H9 (cell line): ENCODE results near the gene ATG12. TPM values are rescaled to one million over a fixed set of nuclear protein-coding genes. Genes with fewer than 3 reads are reported as not detected.

Experiments used
- DNase-seq: peaks from one replicate; pipeline ENCODE4 v3.0.0-alpha.2; 2017
- H2AFZ ChIP-seq: one replicate; pipeline ENCODE4 v1.6.1; 2013; ENCODE audit warnings: mild to moderate bottlenecking, low read length, control low read depth, moderate library complexity
- H2AK5ac ChIP-seq: 2 replicates; pipeline ENCODE4 v1.6.1; 2013; ENCODE audit warnings: low read length, control low read depth, mixed read lengths; ENCODE audit not compliant: insufficient read length
- H2BK120ac ChIP-seq: one replicate; pipeline ENCODE4 v1.6.1; 2013; ENCODE audit warnings: low read depth, mild to moderate bottlenecking, low read length, control low read depth, inconsistent platforms; ENCODE audit not compliant: poor library complexity, severe bottlenecking
- H2BK12ac ChIP-seq: 2 replicates; pipeline ENCODE4 v1.6.1; 2013; ENCODE audit warnings: low read length, control low read depth, mixed read lengths, low read depth; ENCODE audit not compliant: insufficient read length
- H2BK15ac ChIP-seq: 2 replicates; pipeline ENCODE4 v1.6.1; 2013; ENCODE audit warnings: low read depth, low read length, control low read depth
- H2BK20ac ChIP-seq: one replicate; pipeline ENCODE4 v1.6.1; 2013; ENCODE audit warnings: low read depth, mild to moderate bottlenecking, low read length, control low read depth, inconsistent platforms; ENCODE audit not compliant: poor library complexity, severe bottlenecking
- H2BK5ac ChIP-seq: 2 replicates; pipeline ENCODE4 v1.6.1; 2013; ENCODE audit warnings: low read length, control low read depth, mixed read lengths; ENCODE audit not compliant: insufficient read length
- H3K14ac ChIP-seq: 2 replicates; pipeline ENCODE4 v1.6.1; 2013; ENCODE audit warnings: low read length, control low read depth; ENCODE audit not compliant: insufficient read depth
- H3K18ac ChIP-seq: 2 replicates; pipeline ENCODE4 v1.6.1; 2013; ENCODE audit warnings: low read depth, mild to moderate bottlenecking, mixed read lengths, low read length, control low read depth; ENCODE audit not compliant: insufficient read length
- H3K23ac ChIP-seq: 2 replicates; pipeline ENCODE4 v1.6.1; 2013; ENCODE audit warnings: low read length, control low read depth, mixed read lengths, low read depth; ENCODE audit not compliant: insufficient read length
- H3K23me2 ChIP-seq: 2 replicates; pipeline ENCODE4 v1.6.1; 2013; ENCODE audit warnings: low read depth, mild to moderate bottlenecking, mixed read lengths, low read length, control low read depth; ENCODE audit not compliant: insufficient read length, poor library complexity, severe bottlenecking
- H3K27ac ChIP-seq: 2 replicates; pipeline ENCODE4 v1.5.1; 2013; ENCODE audit warnings: low read length, control low read depth, mixed read lengths, low read depth; ENCODE audit not compliant: insufficient read length
- H3K27me3 ChIP-seq: 2 replicates; pipeline ENCODE4 v1.6.1; 2013; ENCODE audit warnings: low read length, control low read depth, inconsistent platforms; ENCODE audit not compliant: insufficient read depth
- H3K4ac ChIP-seq: 2 replicates; pipeline ENCODE4 v1.6.1; 2013; ENCODE audit warnings: low read depth, mild to moderate bottlenecking, control low read depth, inconsistent platforms, low read length, moderate library complexity
- H3K4me1 ChIP-seq: 2 replicates; pipeline ENCODE4 v1.6.1; 2013; ENCODE audit warnings: low read length, control low read depth, inconsistent platforms; ENCODE audit not compliant: insufficient read depth
- H3K4me2 ChIP-seq: 2 replicates; pipeline ENCODE4 v1.6.1; 2013; ENCODE audit warnings: low read length, control low read depth, mixed read lengths; ENCODE audit not compliant: insufficient read length, insufficient read depth
- H3K56ac ChIP-seq: 2 replicates; pipeline ENCODE4 v1.6.1; 2013; ENCODE audit warnings: low read depth, mild to moderate bottlenecking, mixed read lengths, low read length, control low read depth; ENCODE audit not compliant: insufficient read length
- H3K79me1 ChIP-seq: 2 replicates; pipeline ENCODE4 v1.6.1; 2013; ENCODE audit warnings: low read depth, mild to moderate bottlenecking, moderate library complexity, low read length, control low read depth, inconsistent platforms; ENCODE audit not compliant: insufficient read depth, poor library complexity, severe bottlenecking
- H3K79me2 ChIP-seq: 2 replicates; pipeline ENCODE4 v1.6.1; 2013; ENCODE audit warnings: low read length, control low read depth, inconsistent platforms; ENCODE audit not compliant: insufficient read depth
- H3K9ac ChIP-seq: 2 replicates; pipeline ENCODE4 v1.6.1; 2013; ENCODE audit warnings: low read length, control low read depth, mixed read lengths; ENCODE audit not compliant: insufficient read length; ENCODE audit errors: extremely low read depth
- H3K9me3 ChIP-seq: one replicate; pipeline ENCODE4 v1.6.1; 2013; ENCODE audit warnings: low read depth, low read length, inconsistent platforms; ENCODE audit not compliant: control insufficient read depth
- H3T11ph ChIP-seq: one replicate; pipeline ENCODE4 v1.6.1; 2013; ENCODE audit warnings: mild to moderate bottlenecking, low read length, control low read depth, inconsistent platforms
- H4K20me1 ChIP-seq: one replicate; pipeline ENCODE4 v1.6.1; 2013; ENCODE audit not compliant: control insufficient read depth, insufficient read length, insufficient read depth
- H4K5ac ChIP-seq: 2 replicates; pipeline ENCODE4 v1.6.1; 2013; ENCODE audit warnings: low read depth, mild to moderate bottlenecking, mixed read lengths, low read length, control low read depth; ENCODE audit not compliant: insufficient read length
- H4K8ac ChIP-seq: replicated peaks from 2 replicates; pipeline ENCODE4 v1.6.1; 2013; ENCODE audit warnings: low read length, control low read depth, mixed read lengths, low read depth; ENCODE audit not compliant: insufficient read length
- H4K91ac ChIP-seq: 2 replicates; pipeline ENCODE4 v1.6.1; 2013; ENCODE audit warnings: low read depth, mild to moderate bottlenecking, moderate library complexity, mixed read lengths, low read length, control low read depth; ENCODE audit not compliant: insufficient read length
- H3K27ac Mint-ChIP-seq, 3 experiments: 2 replicates in 2 of 3; 3 replicates in 1 of 3; pipeline ENCODE4 v1.8.0; 2020 to 2021; ENCODE audit warnings: mixed read lengths in 3 of 3, mild to moderate bottlenecking in 1 of 3, moderate library complexity in 1 of 3
- H3K27me3 Mint-ChIP-seq: 2 replicates; pipeline ENCODE4 v1.8.0; 2021; ENCODE audit warnings: low read depth, mild to moderate bottlenecking, moderate library complexity, mixed read lengths
- H3K36me3 Mint-ChIP-seq, 3 experiments: 2 replicates in 2 of 3; 3 replicates in 1 of 3; pipeline ENCODE4 v1.8.0; 2020 to 2021; ENCODE audit warnings: low read depth in 3 of 3, mixed read lengths in 3 of 3; ENCODE audit not compliant: insufficient read depth in 1 of 3
- H3K4me1 Mint-ChIP-seq, 2 experiments: 2 replicates each; pipeline ENCODE4 v1.8.0; 2020; ENCODE audit warnings: mixed read lengths in 2 of 2
- H3K4me3 Mint-ChIP-seq, 2 experiments: 2 replicates in 1 of 2; 3 replicates in 1 of 2; pipeline ENCODE4 v1.8.0; 2020 to 2021; ENCODE audit warnings: mild to moderate bottlenecking in 2 of 2, mixed read lengths in 2 of 2, moderate library complexity in 1 of 2
- H3K9me3 Mint-ChIP-seq, 2 experiments: 2 replicates in 1 of 2; 3 replicates in 1 of 2; pipeline ENCODE4 v1.8.0; 2020; ENCODE audit warnings: mild to moderate bottlenecking in 2 of 2, mixed read lengths in 2 of 2, moderate library complexity in 1 of 2
- WGBS: extraction: QIAGEN DNeasy Blood & Tissue Kit; methylation state at CpG from one replicate; pipeline ENCODE4 v1.1.7; 2013; ENCODE audit warnings: missing lambda C conversion rate, low lambda C conversion rate, mixed read lengths; ENCODE audit not compliant: insufficient read length; ENCODE audit errors: extremely low coverage; 5-methylcytosine and 5-hydroxymethylcytosine counted together
- total RNA-seq: library from RNA; stranded (reverse); gene quantifications from 2 replicates; pipeline ENCODE4 v1.2.1, GENCODE V29; 2021
- TF ChIP-seq, protein P1 (sequence below): fragments of 200-600 bp; sonication (generic); conservative IDR thresholded peaks from 3 replicates; pipeline ENCODE4 v1.8.0; 2021; ENCODE audit warnings: antibody characterized with exemption, mild to moderate bottlenecking

The ATG12 gene
- total RNA-seq, 1 experiment from 2014 or later: 52.9 TPM

DNA sequence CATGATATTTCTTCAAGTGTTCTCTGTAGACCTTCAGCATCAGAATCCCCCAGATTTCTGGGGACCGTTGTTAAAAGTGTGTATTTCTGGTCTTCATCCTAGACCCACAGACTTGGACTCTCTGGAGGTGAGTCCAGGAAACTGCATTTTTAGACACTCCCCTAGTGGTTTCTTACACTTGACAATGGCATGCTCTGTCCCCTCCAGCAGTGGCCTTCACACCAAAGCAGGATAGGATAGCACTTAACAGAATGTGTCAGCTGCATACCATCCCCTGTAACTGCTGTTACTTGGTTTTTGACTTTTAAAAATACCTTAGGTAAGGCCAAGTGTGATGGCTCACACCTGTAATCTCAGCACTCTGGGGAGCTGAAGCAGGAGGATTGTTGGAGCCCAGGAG lies 45.7 kb downstream of the ATG12 start:
- H3K4me2 ChIP-seq: no peak overlapping the region
- no peak for DNase-seq
- H3K4me1 ChIP-seq: no peaks in the 10 kb centered on the region
- no peak overlapping the region for H2BK12ac ChIP-seq
- Mint-ChIP-seq H3K36me3 (no peaks in the 10 kb centered on the region), H3K4me1 (no peaks in the 10 kb centered on the region), H3K4me3 (no peak overlapping the region), H3K27me3 (peaks cover 2% of the 10 kb centered on the region; the same call in 1 of the 2 replicates), H3K27ac (no peak overlapping the region), H3K9me3 (no peaks in the 10 kb centered on the region)
- no peak overlapping the region for H3K27ac ChIP-seq
- no peak overlapping the region for H4K91ac ChIP-seq
- WGBS: no CpG with 5 or more reads among the region's 1 CpG
- H3K4ac ChIP-seq: no peak overlapping the region
- H3K27me3 ChIP-seq: no peaks in the 10 kb centered on the region
- H3K9ac ChIP-seq: no peak overlapping the region
- no peak overlapping the region for H2BK120ac ChIP-seq
- no peak overlapping the region for H3T11ph ChIP-seq
- H3K79me1 ChIP-seq: no peaks in the 10 kb centered on the region
- TF ChIP-seq, protein P1, sequence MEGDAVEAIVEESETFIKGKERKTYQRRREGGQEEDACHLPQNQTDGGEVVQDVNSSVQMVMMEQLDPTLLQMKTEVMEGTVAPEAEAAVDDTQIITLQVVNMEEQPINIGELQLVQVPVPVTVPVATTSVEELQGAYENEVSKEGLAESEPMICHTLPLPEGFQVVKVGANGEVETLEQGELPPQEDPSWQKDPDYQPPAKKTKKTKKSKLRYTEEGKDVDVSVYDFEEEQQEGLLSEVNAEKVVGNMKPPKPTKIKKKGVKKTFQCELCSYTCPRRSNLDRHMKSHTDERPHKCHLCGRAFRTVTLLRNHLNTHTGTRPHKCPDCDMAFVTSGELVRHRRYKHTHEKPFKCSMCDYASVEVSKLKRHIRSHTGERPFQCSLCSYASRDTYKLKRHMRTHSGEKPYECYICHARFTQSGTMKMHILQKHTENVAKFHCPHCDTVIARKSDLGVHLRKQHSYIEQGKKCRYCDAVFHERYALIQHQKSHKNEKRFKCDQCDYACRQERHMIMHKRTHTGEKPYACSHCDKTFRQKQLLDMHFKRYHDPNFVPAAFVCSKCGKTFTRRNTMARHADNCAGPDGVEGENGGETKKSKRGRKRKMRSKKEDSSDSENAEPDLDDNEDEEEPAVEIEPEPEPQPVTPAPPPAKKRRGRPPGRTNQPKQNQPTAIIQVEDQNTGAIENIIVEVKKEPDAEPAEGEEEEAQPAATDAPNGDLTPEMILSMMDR: no peak
- no peak overlapping the region for H3K23ac ChIP-seq
- no peak overlapping the region for H2BK15ac ChIP-seq
- no peak overlapping the region for H4K8ac ChIP-seq
- no peak overlapping the region for H2AK5ac ChIP-seq
- no peaks in the 10 kb centered on the region for H4K20me1 ChIP-seq
- no peak overlapping the region for H2BK5ac ChIP-seq
- H2BK20ac ChIP-seq: no peak overlapping the region
- H3K9me3 ChIP-seq: no peaks in the 10 kb centered on the region
- H3K23me2 ChIP-seq: no peaks in the 10 kb centered on the region
- H3K14ac ChIP-seq: no peak overlapping the region
- no peak overlapping the region for H3K56ac ChIP-seq
- no peak overlapping the region for H4K5ac ChIP-seq
- H3K79me2 ChIP-seq: no peaks in the 10 kb centered on the region
- H2AFZ ChIP-seq: no peak overlapping the region
- no peak overlapping the region for H3K18ac ChIP-seq
